ENCODE results near the gene RFC2.

DNA sequence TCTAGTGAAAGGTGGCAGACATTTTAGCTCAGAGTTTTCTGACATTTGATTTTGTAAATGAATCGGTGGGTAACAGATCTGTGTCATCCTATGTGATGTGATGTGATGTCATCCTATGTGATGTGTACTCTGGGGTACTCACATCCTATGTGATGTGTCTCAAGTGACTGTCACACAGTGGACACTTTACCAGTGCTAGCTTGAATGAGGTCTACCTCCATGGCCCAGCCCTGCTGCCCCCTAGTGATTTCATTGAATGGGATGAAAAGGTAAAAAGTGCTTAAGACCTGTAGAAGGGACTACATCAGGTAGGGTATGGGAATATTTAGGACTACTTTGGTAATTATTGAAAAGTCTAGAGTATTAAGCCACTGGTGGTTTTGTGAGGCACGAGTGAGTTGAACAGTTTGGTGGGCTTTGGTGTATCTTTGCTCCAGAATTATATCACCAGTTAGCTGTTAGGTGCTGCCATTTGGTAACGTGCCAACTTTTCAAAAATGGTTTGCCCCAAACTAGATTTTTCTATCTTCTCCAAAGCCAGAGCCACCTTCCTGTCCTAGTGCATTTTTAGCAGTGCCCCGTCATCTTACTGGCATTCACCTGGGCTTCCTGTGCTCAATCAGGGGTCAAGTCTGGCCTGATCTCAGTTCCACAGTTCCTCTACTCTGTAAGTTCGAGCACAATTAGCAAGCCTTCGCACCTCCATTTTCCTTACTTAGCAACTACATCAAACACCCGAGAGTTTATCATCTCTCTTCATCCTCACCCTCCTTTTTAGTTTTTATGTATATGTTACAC lies 70.3 kb downstream of the RFC2 start:
- TF ChIP-seq TAF1 (IDR thresholded peaks at IDR 0.05; ENCODE audit: borderline replicate concordance, low read depth, low read length) (no peak), POLR2A (IDR thresholded peaks at IDR 0.05; ENCODE audit: low read depth, low read length) (no peak)
